Measurements from ENCODE around the gene FOXN4. TPM values are rescaled to one million over a fixed set of nuclear protein-coding genes. Genes with fewer than 3 reads are reported as not detected.

Gene FOXN4
- total and polyA plus RNA-seq, 2 of the 13 experiments (the other 11 are each of a cell fraction or from before 2014, with no cell fraction given) = 0.11 TPM; not detected in 1

DNA sequence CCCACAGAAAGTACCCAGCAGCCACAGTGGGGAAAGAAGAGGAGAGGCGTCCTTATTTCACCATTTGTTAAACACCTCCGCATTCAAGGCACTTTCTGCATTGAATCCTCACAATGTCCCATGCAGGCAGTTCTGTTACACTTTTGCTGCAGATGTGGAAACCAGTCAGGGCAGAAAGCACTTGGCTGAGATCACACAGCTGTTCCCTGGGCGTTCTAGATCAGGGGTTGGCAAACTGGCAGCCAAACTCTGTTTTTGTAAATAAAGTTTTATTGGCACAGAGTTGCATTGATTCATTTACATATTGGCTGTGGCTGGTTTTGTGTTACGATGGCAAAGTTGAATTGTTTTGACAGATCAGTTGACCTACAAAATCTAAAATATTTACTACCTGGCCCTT lies 20.1 kb downstream of the FOXN4 start:
- Histone ChIP-seq H3K4me2 (ENCODE audit: low read depth, low read length) (no peak overlapping the region), H3K36me3 (replicated peaks in 1 of 2; ENCODE audit: control insufficient read depth in 1 of 2, insufficient read depth in 2 of 2, low read length in 2 of 2) (no peaks in the 10 kb centered on the region), H2AFZ (ENCODE audit: low read length) (no peak overlapping the region), H3K27me3 (ENCODE audit: control insufficient read depth in 1 of 2, insufficient read depth in 2 of 2, low read length in 2 of 2) (peaks cover 0 to 4% of the 10 kb centered on the region in 2 experiments; a peak in 1 of 5 replicates), H3K9ac (ENCODE audit: insufficient read depth, low read depth, low read length) (no peak overlapping the region), H3K27ac (ENCODE audit: extremely low read length, insufficient read depth, low read length) (no peak overlapping the region), H3K4me1 (ENCODE audit: insufficient read depth, low read length) (peaks cover 2% of the 10 kb centered on the region), H3K79me2 (ENCODE audit: insufficient read depth, low read length) (no peaks in the 10 kb centered on the region), H3K9me3 (ENCODE audit: low read length) (no peaks in the 10 kb centered on the region), H3K4me3 (replicated peaks in 1 of 3; ENCODE audit: insufficient read depth in 1 of 3, low read depth in 2 of 3, low read length in 3 of 3) (no peak overlapping the region), H4K20me1 (ENCODE audit: insufficient read depth, low read length) (no peaks in the 10 kb centered on the region)
- POLR2A ChIA-PET = no interaction called here
- in situ Hi-C loops (cut with HindIII; ENCODE audit: extremely low pct_ligation_motif_present, low pct_unique_long_range_greater_than_20kb) = no loop called here
- 46% methylated on average over 4 of the region's 4 CpGs for WGBS (ENCODE audit: low lambda C conversion rate)
- CTCF ChIA-PET (ENCODE audit: low intra/inter-chr PET ratio, low total read pairs) = no interaction called here
- TF ChIP-seq ZBTB40 (IDR thresholded peaks at IDR 0.05) = peak; percentile 54
- TF ChIP-seq ZBTB40 (CRISPR knock-in tag; IDR thresholded peaks at IDR 0.05) = peak; percentile 95
- no peak for TF ChIP-seq EP300 (IDR thresholded peaks at IDR 0.05; ENCODE audit: low read depth in 2 of 2, low read length in 2 of 2)
- no peak for TF ChIP-seq EP300 (CRISPR knock-in tag; IDR thresholded peaks at IDR 0.05; ENCODE audit: borderline replicate concordance)
- DNase-seq (ENCODE audit: low spot score) = no peak
- BruUV-seq (replicated peaks) = no TSS peak
- ATAC-seq = no peak
- intact Hi-C loops (cut with micrococcal nuclease; ENCODE audit: unreplicated experiment) = no loop called here
- no peak for FAIRE-seq
